ENCODE measurements around the gene NOD1.
"Not testable (repeated sequence)": the region's sequence is repeated elsewhere in the genome, so short reads cannot be mapped to it uniquely, and the experiment has no call there.

NOD1 gene, protein sequence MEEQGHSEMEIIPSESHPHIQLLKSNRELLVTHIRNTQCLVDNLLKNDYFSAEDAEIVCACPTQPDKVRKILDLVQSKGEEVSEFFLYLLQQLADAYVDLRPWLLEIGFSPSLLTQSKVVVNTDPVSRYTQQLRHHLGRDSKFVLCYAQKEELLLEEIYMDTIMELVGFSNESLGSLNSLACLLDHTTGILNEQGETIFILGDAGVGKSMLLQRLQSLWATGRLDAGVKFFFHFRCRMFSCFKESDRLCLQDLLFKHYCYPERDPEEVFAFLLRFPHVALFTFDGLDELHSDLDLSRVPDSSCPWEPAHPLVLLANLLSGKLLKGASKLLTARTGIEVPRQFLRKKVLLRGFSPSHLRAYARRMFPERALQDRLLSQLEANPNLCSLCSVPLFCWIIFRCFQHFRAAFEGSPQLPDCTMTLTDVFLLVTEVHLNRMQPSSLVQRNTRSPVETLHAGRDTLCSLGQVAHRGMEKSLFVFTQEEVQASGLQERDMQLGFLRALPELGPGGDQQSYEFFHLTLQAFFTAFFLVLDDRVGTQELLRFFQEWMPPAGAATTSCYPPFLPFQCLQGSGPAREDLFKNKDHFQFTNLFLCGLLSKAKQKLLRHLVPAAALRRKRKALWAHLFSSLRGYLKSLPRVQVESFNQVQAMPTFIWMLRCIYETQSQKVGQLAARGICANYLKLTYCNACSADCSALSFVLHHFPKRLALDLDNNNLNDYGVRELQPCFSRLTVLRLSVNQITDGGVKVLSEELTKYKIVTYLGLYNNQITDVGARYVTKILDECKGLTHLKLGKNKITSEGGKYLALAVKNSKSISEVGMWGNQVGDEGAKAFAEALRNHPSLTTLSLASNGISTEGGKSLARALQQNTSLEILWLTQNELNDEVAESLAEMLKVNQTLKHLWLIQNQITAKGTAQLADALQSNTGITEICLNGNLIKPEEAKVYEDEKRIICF

DNA sequence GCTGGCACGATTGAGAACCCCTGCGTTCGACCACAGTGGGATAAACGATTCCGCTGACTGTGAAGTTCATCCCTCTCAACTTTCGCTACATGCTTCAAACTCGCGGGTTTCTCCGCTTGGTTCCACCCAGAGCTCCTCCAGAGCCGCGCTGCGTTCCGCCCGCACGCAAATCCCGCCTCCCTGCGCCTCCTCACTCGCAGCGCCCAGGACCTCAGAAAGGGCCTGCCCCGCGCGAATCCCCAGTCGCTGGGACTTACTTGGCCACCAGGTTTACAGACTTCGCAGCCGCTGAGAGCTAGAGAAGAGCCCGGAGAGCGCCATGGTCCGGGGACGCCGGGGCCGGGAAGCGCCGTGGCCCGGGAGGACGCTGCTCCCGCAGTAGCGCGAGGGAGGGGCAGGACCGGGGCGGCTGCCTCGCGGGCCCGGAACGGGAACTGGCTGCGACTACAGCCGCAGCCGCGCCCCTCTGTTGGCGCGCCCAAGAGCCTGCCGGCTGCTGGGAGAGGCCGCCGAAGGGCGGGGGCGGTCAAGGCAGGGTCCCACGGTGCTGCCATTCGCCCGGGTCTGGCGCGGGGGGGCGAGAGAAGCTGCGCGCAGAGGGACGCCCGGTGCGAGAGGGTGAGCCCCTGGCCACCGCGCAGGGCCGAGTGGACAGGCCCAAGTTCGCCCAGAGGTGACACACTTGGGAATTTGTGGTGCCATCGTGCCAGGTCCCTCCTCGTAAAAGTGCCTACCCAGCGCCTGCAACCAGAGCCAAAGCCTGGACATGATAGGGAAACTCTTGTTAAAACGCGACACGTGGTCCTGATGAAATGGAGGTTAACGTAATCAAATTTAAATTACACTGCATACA, at the start of gene NOD1:
Gene NOD1, minus strand, starts transcription at position 436 of the 853 bp plus-strand sequence. CDS start 21,863 bp downstream, outside the sequence.
- peak in 12 of 14 donors; percentile 31 to 75 (median 67) for DNase-seq

DNA sequence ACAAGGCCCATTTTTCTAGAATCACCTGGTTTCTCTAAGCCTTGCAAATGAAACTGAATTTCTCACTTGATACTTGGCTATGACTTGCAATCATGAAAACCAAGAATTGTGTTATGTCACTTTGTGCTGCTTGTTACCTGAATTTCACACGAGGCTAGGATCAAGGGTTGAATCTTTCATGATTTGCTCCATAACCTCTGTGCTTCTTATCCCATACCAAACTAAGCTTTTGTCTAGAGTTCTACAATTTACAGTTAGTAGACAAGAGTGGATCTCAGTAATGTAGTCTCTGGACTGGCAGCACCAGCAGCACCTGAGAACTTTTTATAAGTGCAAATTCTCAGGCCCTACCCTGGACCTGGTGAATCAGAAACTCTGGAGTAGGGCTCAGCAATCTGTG, 48.7 kb upstream of the NOD1 start:
- not testable (repeated sequence) for DNase-seq

- DNase-seq = no peak
Observed at GRCh38 chr7:30526163-30526562, 47.6 kb upstream of the NOD1 start.

- no peak for DNase-seq
Observed at GRCh38 chr7:30525429-30525828, 46.8 kb upstream of the NOD1 start.

DNA sequence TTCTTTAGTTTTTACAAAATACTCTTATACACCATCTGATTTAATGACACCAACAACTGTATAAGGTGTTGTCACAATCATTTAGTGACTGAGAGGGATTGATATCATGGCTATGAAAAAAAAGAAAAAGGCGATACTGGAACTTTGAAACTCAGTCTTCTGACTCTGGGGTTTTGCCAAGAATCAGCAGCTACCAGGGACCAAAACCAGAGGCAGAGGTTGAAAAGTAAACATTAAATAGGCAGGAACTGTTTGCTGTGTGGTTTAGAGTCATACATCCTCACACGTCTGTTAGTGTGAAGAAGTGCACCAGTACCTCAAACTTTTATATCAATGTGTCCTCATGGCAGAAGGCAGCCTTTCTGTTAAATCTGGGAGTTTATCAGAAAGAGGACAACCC, 46.0 kb upstream of the NOD1 start:
- no peak for DNase-seq

DNA sequence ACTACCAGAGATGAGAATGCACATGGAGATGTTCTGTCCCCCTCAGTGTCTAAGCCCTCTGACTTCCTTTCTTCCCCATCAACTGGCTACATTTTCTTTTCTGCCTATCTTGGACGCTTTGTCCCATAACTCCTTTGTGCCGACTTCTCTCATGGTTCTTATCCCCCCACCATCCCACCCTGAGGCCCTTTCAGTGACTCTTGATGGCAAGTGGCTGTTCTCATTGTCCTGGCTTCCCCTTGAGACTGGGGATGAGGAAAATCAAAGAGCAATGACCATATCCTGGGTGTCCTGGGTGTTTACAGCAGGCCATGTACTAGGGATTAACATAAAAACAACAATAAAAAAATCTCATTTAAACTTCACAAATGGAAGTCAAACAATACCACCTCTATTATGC, 44.9 kb upstream of the NOD1 start:
- no peak for DNase-seq

GRCh38 chr7:30522159-30522558, 43.6 kb upstream of the NOD1 start:
- no peak for DNase-seq

DNA sequence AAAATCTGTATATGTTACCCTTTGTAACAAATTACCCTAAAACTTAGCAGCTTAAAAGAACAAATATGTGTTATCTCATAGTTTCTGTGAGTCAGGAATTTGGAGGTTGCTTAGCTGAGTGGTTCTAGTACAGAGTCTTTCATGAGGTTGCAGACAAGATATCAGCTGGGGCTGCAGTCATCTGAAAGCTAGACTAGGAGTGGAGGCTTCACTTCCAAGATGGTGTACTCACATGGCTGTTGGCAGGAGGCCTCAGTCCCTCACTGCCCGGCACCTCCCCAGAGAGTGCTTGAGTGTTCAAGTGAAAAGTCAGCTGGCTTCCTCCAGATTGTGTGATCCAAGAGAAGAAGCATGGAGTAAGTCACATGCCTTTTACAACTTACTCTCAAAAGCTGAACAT, 42.9 kb upstream of the NOD1 start:
- no peak for DNase-seq

- no peak for DNase-seq
Observed at GRCh38 chr7:30519122-30519521, 40.5 kb upstream of the NOD1 start.

DNA sequence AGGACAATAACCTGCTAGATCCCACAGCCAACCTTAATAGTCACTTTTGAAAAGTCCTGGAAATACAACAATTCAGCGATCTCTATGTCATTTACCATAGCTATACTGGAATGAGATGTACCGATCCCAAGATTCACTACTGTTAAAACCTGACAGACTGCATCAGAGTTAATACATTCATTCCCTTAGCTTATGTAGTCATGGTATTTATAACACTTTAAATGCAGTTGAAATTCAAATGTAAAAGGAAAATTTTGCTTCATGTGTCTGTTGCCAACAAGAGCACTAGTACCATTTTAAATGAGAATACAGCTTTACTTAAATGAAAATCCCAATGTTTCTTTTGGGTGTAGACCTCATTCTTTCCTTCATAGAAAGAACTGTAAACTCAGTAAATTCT, 37.2 kb upstream of the NOD1 start:
- DNase-seq = no peak

- no peak for DNase-seq
Observed at GRCh38 chr7:30514776-30515175, 36.2 kb upstream of the NOD1 start.

DNA sequence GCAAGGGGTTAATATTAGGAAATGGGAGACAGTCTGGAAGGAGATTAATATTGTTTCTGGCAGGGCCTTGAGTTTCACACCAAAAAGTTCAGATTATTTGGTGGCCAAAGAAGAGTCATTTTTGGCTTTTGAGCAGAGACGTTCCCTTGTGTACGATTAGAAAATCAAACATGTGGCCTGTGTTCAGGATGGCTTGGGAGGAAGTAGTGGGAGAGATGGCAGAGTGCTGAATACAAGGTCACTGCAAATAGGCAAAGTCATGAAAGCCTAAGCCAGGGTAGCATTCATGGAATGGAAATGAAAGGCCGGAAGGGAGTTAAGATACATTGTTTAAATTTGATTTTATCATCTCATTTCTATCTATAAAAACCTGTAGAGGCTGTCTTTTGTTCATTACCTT, 35.6 kb upstream of the NOD1 start:
- DNase-seq = no peak

DNA sequence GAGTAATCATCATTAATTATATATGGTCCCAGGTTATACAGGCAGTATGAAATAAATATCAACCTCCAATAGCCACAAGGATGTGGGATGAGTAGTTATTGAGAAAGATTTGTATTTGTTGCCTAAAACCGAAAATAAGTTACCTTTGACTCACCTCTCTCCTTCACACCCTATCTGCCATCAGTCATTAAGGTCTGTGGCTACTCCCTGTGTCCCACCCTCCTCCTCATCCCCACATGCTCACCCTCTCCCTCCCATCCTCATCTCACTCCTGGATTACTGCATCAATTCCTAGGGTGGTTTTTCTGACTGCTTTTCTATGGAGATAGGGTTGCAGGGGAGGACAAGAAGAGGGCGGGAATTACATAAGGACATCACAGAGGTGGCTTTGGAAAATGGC, 35.2 kb upstream of the NOD1 start:
- DNase-seq = no peak

DNA sequence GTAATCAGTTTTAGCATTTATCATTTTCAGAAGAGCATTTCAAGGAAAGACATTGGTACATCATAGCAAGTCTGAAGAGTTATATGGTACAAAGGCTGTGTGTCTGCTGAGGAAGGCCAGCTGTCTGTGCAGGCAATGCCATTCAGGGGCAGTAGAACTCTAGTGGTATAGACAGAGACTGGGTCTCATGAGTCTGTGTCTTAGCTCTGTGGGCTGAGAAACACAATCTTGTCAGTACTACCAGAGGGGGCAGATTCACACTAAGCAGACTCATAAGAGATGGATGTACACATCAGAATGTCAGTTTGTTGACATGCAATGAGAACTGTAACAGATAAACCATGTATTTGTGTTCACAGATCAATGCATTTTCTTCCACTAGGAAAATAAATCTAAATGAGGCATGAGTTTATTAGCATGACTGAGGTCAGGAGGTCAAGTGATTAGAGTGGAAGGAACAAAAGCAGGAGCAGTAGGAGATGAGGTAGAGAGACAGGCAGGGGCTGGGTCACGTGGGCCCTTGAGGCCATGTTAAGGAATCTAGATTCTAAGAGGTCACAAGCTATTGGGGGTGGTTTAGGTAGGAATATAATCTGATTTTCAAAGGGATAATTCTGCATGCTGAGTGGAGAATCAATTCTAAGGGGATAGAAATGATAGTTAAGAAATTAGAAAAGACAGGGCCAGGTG, 33.5 kb upstream of the NOD1 start:
- no peak for DNase-seq

GRCh38 chr7:30511494-30511893, 32.9 kb upstream of the NOD1 start:
- DNase-seq = no peak

DNA sequence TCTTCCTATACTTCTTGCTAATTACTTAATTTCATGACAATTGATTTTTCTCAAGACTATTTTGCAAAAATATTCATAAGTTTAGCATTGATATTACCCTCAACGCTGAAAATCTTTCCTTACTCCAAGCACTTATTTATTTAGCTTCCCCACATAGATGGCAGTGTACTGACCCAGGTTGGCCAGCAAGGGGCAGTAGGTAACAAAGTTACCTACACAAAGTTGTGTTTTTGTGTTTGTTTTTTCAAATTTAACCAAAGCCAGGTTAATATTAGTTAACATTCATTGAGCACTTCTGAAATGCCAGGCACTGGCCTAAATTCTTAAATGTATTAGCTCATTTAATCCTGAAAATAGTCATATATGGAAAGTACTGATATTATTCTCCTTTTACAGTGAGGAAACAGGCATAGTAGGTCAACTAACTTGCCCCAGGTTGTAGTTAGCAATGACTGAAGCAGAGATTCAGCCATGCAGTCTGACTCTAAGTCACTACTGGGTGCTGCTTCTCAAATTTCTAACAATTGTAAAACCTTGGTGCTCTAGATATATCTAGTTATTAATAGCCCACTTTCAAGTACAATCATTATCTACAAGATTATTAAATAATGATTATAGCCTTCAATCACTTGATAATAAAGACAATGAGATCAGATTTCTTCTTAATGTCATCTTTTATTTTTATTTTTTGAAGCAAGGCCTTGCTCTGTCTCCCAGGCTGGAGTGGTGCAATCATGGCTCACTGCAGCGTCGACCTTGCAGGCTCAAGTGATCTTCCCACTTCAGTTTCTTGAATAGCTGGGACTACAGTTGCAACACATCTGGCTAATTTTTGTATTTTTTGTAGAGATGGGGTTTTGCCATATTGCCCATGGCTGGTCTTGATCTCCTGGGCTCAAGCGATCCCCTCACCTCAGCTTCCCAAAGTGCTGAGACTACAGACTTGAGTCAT, 31.8 kb upstream of the NOD1 start:
- DNase-seq = peak in 1 of 14 donors; percentile 3

DNA sequence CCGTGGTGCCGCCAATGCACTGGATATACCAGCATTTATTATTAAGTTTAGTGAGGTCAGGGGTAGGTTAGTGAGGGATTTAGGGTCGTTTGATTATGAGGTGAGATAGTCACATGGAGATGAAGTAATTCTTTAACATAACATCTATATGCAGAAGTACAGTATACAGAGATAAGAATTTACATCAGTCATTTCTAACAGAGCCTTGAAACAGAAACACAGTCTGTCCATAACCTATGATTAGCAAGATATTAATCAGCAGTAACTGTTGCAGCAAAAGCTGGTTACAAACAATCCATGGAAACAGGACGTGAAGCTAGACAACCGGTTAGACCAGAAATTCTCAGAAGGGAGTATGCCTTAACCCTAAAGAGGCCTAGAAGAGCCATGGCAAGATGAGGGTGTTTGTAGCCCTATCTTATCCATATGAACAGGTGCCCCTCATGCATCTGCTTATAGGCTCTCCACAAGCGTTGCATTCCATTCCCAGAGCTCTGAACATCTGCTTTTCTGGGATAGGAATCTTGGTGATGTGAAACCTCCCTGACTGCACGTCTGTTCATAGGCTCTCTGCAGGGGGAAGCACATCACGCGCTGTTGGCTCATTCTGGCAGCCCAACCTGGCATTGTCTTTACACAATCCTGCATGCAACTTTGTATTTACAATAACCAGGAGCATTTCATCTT, 30.7 kb upstream of the NOD1 start:
- not testable (repeated sequence) for DNase-seq

DNA sequence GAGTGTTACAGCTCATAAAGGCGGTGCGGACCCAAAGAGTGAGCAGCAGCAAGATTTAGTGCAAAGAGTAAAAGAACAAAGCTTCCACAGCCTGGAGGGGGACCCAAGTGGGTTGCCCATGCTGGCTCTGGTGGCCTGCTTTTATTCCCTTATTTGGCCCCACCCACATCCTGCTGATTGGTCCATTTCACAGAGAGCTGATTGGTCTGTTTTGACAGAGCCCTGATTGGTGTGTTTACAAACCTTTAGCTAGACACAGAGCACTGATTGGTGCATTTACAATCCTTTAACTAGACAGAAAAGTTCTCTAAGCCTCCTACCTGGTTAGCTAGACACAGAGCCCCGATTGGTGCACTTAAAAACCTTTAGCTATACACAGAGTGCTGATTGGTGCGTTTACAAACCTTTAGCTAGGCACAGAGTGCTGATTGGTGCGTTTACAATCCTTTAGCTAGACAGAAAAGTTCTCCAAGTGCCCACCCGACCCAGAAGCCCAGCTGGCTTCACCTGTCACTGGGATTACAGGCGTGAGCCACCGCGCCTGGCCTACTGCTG, 28.8 kb upstream of the NOD1 start:
- not testable (repeated sequence) for DNase-seq

GRCh38 chr7:30505174-30505697, 26.7 kb upstream of the NOD1 start:
- DNase-seq = peak in 1 of 14 donors; percentile 63
